ENCODE data around the gene UNC93A. TPM values are rescaled to one million over a fixed set of nuclear protein-coding genes. Genes with fewer than 3 reads are reported as not detected.
"Not testable (repeated sequence)": the region's sequence is repeated elsewhere in the genome, so short reads cannot be mapped to it uniquely, and the experiment has no call there.

Gene UNC93A
- total RNA-seq = not detected
- long read RNA-seq = 0 reads

GRCh38 chr6:167290786-167291622, at the start of gene UNC93A:
UNC93A (plus strand) TSS chr6:167291315; CDS start chr6:167291490, 175 bp downstream.
- DNase-seq = no peak
- intact Hi-C loops (cut with DNase I) = no loop called here
- ATAC-seq = no peak

- DNase-seq; intact Hi-C loops (cut with DNase I): not testable (repeated sequence)
- ATAC-seq = peak in 1 of 2 donors; percentile 23
Measured at GRCh38 chr6:167241321-167242134, 49.6 kb upstream of the UNC93A start.

- DNase-seq; ATAC-seq; intact Hi-C loops (cut with DNase I): not testable (repeated sequence)
Measured at GRCh38 chr6:167242135-167242506, 49.0 kb upstream of the UNC93A start.

GRCh38 chr6:167242511-167243051, 48.5 kb upstream of the UNC93A start:
- DNase-seq; intact Hi-C loops (cut with DNase I); ATAC-seq: not testable (repeated sequence)

GRCh38 chr6:167244064-167244960, 46.8 kb upstream of the UNC93A start:
- intact Hi-C loops (cut with DNase I) = no loop called here
- no peak for ATAC-seq

GRCh38 chr6:167244991-167245390, 46.1 kb upstream of the UNC93A start:
- DNase-seq (no peak), ATAC-seq (no peak)
- intact Hi-C loops (cut with DNase I) = no loop called here

More at GRCh38 chr6:167244064-167244960, 46.8 kb upstream of the UNC93A start:
- no peak for DNase-seq

GRCh38 chr6:167245591-167245990, 45.5 kb upstream of the UNC93A start:
- no peak for DNase-seq
- ATAC-seq = no peak
- intact Hi-C loops (cut with DNase I) = no loop called here

GRCh38 chr6:167247814-167248595, 43.1 kb upstream of the UNC93A start:
- intact Hi-C loops (cut with DNase I) = no loop called here
- DNase-seq (no peak), ATAC-seq (no peak)

GRCh38 chr6:167248878-167249455, 42.1 kb upstream of the UNC93A start:
- DNase-seq; ATAC-seq; intact Hi-C loops (cut with DNase I): not testable (repeated sequence)

- no peak for ATAC-seq
- intact Hi-C loops (cut with DNase I) = no loop called here
- DNase-seq = no peak
Measured at GRCh38 chr6:167252271-167252670, 38.8 kb upstream of the UNC93A start.

- intact Hi-C loops (cut with DNase I) = no loop called here
- ATAC-seq = no peak
- no peak for DNase-seq
Measured at GRCh38 chr6:167255918-167256553, 35.1 kb upstream of the UNC93A start.

- ATAC-seq = no peak
- intact Hi-C loops (cut with DNase I) = no loop called here
- no peak for DNase-seq
Measured at GRCh38 chr6:167258646-167259045, 32.5 kb upstream of the UNC93A start.

GRCh38 chr6:167266057-167266829, 24.9 kb upstream of the UNC93A start:
- DNase-seq; ATAC-seq; intact Hi-C loops (cut with DNase I): not testable (repeated sequence)

GRCh38 chr6:167266830-167267555, 24.1 kb upstream of the UNC93A start:
- ATAC-seq (no peak), DNase-seq (no peak)
- intact Hi-C loops (cut with DNase I) = no loop called here

- ATAC-seq; intact Hi-C loops (cut with DNase I); DNase-seq: not testable (repeated sequence)
Measured at GRCh38 chr6:167267556-167267898, 23.6 kb upstream of the UNC93A start.

GRCh38 chr6:167267921-167268401, 23.2 kb upstream of the UNC93A start:
- ATAC-seq (no peak), DNase-seq (no peak)
- intact Hi-C loops (cut with DNase I) = no loop called here
